ENCODE measurements around the gene ZNF407. TPM values are rescaled to one million over a fixed set of nuclear protein-coding genes. Genes with fewer than 3 reads are reported as not detected.
A peak's percentile ranks its signal among the peaks of the same experiment; 100 is the strongest.

The ZNF407 gene
- total and polyA plus RNA-seq, 2 of the 13 experiments (the other 11 are each of a cell fraction or from before 2014, with no cell fraction given) = 2.3 to 8.7 TPM

- no peak for TF ChIP-seq SIN3B (IDR thresholded peaks at IDR 0.05; ENCODE audit: low read length)
- peak; percentile 45; the same call in 1 of the 2 replicates for TF ChIP-seq NCOA2 (CRISPR knock-in tag; IDR thresholded peaks at IDR 0.05)
- no peak for TF ChIP-seq GABPB1 (CRISPR knock-in tag; IDR thresholded peaks at IDR 0.05)
- TF ChIP-seq, protein P1, sequence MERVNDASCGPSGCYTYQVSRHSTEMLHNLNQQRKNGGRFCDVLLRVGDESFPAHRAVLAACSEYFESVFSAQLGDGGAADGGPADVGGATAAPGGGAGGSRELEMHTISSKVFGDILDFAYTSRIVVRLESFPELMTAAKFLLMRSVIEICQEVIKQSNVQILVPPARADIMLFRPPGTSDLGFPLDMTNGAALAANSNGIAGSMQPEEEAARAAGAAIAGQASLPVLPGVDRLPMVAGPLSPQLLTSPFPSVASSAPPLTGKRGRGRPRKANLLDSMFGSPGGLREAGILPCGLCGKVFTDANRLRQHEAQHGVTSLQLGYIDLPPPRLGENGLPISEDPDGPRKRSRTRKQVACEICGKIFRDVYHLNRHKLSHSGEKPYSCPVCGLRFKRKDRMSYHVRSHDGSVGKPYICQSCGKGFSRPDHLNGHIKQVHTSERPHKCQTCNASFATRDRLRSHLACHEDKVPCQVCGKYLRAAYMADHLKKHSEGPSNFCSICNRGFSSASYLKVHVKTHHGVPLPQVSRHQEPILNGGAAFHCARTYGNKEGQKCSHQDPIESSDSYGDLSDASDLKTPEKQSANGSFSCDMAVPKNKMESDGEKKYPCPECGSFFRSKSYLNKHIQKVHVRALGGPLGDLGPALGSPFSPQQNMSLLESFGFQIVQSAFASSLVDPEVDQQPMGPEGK (CRISPR knock-in tag; IDR thresholded peaks at IDR 0.05) = no peak
- TF ChIP-seq POLR2AphosphoS2 (IDR thresholded peaks at IDR 0.05; ENCODE audit: low read depth, low read length) = no peak
- TF ChIP-seq, protein P2, sequence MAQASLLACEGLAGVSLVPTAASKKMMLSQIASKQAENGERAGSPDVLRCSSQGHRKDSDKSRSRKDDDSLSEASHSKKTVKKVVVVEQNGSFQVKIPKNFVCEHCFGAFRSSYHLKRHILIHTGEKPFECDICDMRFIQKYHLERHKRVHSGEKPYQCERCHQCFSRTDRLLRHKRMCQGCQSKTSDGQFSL (CRISPR knock-in tag; IDR thresholded peaks at IDR 0.05) = no peak
- peak; percentile 57; the same call in 1 of the 2 replicates for TF ChIP-seq FOXO1 (CRISPR knock-in tag; IDR thresholded peaks at IDR 0.05)
- TF ChIP-seq ZNF136 (CRISPR knock-in tag; IDR thresholded peaks at IDR 0.05; ENCODE audit: low read depth) = no peak
- no peak; the same call in 1 of the 2 replicates for TF ChIP-seq ZNF331 (CRISPR knock-in tag; IDR thresholded peaks at IDR 0.05)
- TF ChIP-seq CHD2 (IDR thresholded peaks at IDR 0.05; ENCODE audit: low read depth, low read length) = no peak
- TF ChIP-seq CCDC6 (CRISPR knock-in tag; IDR thresholded peaks at IDR 0.05) = no peak
- no peak for TF ChIP-seq FLYWCH1 (CRISPR knock-in tag; IDR thresholded peaks at IDR 0.05)
- no peak for TF ChIP-seq ZNF260 (CRISPR knock-in tag; IDR thresholded peaks at IDR 0.05; ENCODE audit: borderline replicate concordance, low read depth)
- no peak for TF ChIP-seq ZNF343 (CRISPR knock-in tag; IDR thresholded peaks at IDR 0.05)
- no peak for TF ChIP-seq HNF4A (CRISPR knock-in tag; IDR thresholded peaks at IDR 0.05)
- no peak for TF ChIP-seq PTBP1 (IDR thresholded peaks at IDR 0.05; ENCODE audit: low read depth, low read length, poor library complexity, severe bottlenecking)
- TF ChIP-seq ZSCAN22 (CRISPR knock-in tag; IDR thresholded peaks at IDR 0.05) = no peak
- no peak for TF ChIP-seq ZNF10 (CRISPR knock-in tag; IDR thresholded peaks at IDR 0.05; ENCODE audit: borderline replicate concordance, low read depth)
- TF ChIP-seq MTF2 (CRISPR knock-in tag; IDR thresholded peaks at IDR 0.05; ENCODE audit: borderline replicate concordance) = no peak
- peak in 1 of 2 experiments; percentile 72; a peak in 2 of 4 replicates for TF ChIP-seq EP300 (IDR thresholded peaks at IDR 0.05; ENCODE audit: low read depth in 2 of 2, low read length in 2 of 2)
- no peak for TF ChIP-seq EP300 (CRISPR knock-in tag; IDR thresholded peaks at IDR 0.05; ENCODE audit: borderline replicate concordance)
- TF ChIP-seq ZNF574 (CRISPR knock-in tag; IDR thresholded peaks at IDR 0.05) = no peak
- no peak for TF ChIP-seq REXO4 (CRISPR knock-in tag; IDR thresholded peaks at IDR 0.05; ENCODE audit: borderline replicate concordance)
- TF ChIP-seq MYC (CRISPR knock-in tag; IDR thresholded peaks at IDR 0.05; ENCODE audit: borderline replicate concordance) = peak; percentile 52; the same call in 1 of the 2 replicates
- TF ChIP-seq FOSL1 (CRISPR knock-in tag; IDR thresholded peaks at IDR 0.05; ENCODE audit: borderline replicate concordance) = no peak
- 0 out of 2 replicates have a peak, but pooled peaks have one; percentile 24 for TF ChIP-seq NFKBIZ (CRISPR knock-in tag; IDR thresholded peaks at IDR 0.05)
- TF ChIP-seq ZNF720 (CRISPR knock-in tag; IDR thresholded peaks at IDR 0.05) = no peak
Observed at GRCh38 chr18:74669136-74669798, 71.6 kb downstream of the ZNF407 start (continued).
